Liver (tissue), 3 donors: ENCODE measurements around the gene PES1.

ENCODE experiments used
- ATF3 ChIP-seq: IDR thresholded peaks from 2 replicates; pipeline ENCODE4 v1.6.1; 2016; ENCODE audit warnings: antibody characterized with exemption
- CTCF ChIP-seq: fragments of 150-350 bp; IDR thresholded peaks from 2 replicates; pipeline ENCODE4 v1.5.1; 2017; ENCODE audit warnings: improper control_type of control experiment, low read depth, low read length; ENCODE audit not compliant: missing input control
- GABPA ChIP-seq, 2 donors: IDR thresholded peaks in 1 of 2; conservative IDR thresholded peaks in 1 of 2; 2 replicates each; pipeline ENCODE4 v1.6.1; 2016; ENCODE audit warnings: antibody characterized with exemption in 2 of 2, mild to moderate bottlenecking in 1 of 2, moderate library complexity in 1 of 2
- HNF4A ChIP-seq, 2 donors: conservative IDR thresholded peaks; 2 replicates each; pipeline ENCODE4 v1.6.1; 2016; ENCODE audit warnings: antibody characterized with exemption in 2 of 2, mild to moderate bottlenecking in 2 of 2
- MAX ChIP-seq: IDR thresholded peaks from 2 replicates; pipeline ENCODE4 v1.6.1; 2016; ENCODE audit warnings: antibody characterized with exemption
- RAD21 ChIP-seq, 2 donors: IDR thresholded peaks; 2 replicates each; pipeline ENCODE4 v1.6.1; 2016; ENCODE audit warnings: antibody characterized with exemption in 2 of 2, mild to moderate bottlenecking in 2 of 2
- REST ChIP-seq: IDR thresholded peaks from 2 replicates; pipeline ENCODE4 v1.6.1; 2016; ENCODE audit warnings: antibody characterized with exemption, mild to moderate bottlenecking
- SP1 ChIP-seq: IDR thresholded peaks from 2 replicates; pipeline ENCODE4 v1.6.1; 2018; ENCODE audit warnings: antibody characterized with exemption, mild to moderate bottlenecking
- YY1 ChIP-seq: IDR thresholded peaks from 2 replicates; pipeline ENCODE4 v1.6.1; 2016; ENCODE audit warnings: antibody characterized with exemption, mild to moderate bottlenecking
- donor health status: healthy.
- donor health status: healthy.

- TF ChIP-seq CTCF (no peak), SP1 (no peak), MAX (no peak), ATF3 (no peak), RAD21 (IDR thresholded peaks at IDR 0.05) (no peak), REST (no peak), GABPA (IDR thresholded peaks at IDR 0.05 in 1 of 2, conservative IDR thresholded peaks at IDR 0.05 in 1 of 2) (no peak), YY1 (no peak), HNF4A (conservative IDR thresholded peaks at IDR 0.05) (no peak)
These were observed 22.0 kb downstream of the PES1 start for GRCh38 chr22:30569674-30570202.
